ENCODE results near the gene FNDC4.
A peak's percentile ranks its signal among the peaks of the same experiment; 100 is the strongest.

FNDC4 gene

DNA sequence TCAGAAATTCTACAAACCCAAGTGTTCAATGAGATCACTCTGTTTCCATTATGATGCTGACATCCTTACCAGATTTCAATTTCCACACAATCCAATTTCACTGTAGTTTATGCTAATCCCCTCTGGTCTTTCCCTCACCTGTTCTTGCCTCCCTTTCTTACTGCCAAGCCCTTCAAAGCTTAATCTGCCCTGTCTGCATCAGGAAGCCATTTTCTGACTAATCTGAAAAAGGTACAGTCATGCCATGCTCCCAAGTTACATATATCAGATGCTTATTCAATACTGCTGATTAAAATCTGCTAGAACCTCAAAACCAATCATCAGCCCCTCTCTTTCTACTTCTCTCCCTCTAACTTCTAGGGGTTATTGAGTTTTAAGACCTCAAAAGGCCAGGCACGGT lies 43.9 kb downstream of the FNDC4 start:
- Histone ChIP-seq H3K36me3 (ENCODE audit: control insufficient read depth, insufficient read depth, low read length) (no peaks in the 10 kb centered on the region), H3K9me3 (ENCODE audit: control insufficient read depth, insufficient read depth, low read length) (no peaks in the 10 kb centered on the region), H3K27me3 (ENCODE audit: control insufficient read depth, insufficient read depth, low read length) (no peaks in the 10 kb centered on the region), H3K4me1 (ENCODE audit: control insufficient read depth, insufficient read depth, low read length) (no peaks in the 10 kb centered on the region), H3K27ac (ENCODE audit: low read length) (no peak overlapping the region), H3K4me3 (ENCODE audit: low read length) (no peak overlapping the region)
- DNase-seq (ENCODE audit: low read depth, low spot score), result no peak
- WGBS (ENCODE audit: insufficient coverage, insufficient read length), result no CpG with 5 or more reads among the region's 1 CpG

DNA sequence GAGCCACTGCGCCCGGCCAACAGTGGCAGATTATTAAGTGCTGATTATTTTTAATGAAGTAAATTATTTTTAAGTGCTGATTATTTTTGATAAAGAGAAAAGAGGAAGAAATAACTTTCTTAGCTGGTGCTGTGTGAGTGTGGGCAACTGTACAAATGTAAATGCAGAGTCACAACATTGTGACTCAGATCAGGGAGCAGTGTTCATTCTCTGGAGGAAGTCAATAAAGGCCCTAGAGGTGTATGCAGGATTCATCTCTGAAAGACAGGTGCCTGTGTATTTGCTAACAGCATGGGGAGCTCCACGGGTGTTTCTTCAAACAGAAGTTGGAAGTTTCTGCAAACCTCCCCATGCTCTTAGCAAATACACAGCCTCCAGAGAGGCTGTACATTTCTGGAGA lies 46.6 kb downstream of the FNDC4 start:
- Histone ChIP-seq H3K36me3 (ENCODE audit: control insufficient read depth, insufficient read depth, low read length) (no peaks in the 10 kb centered on the region; the same call in none of the 2 replicates), H3K9me3 (ENCODE audit: control insufficient read depth, insufficient read depth, low read length) (no peaks in the 10 kb centered on the region), H3K4me3 (ENCODE audit: low read length) (no peak overlapping the region), H3K4me1 (ENCODE audit: control insufficient read depth, insufficient read depth, low read length) (no peaks in the 10 kb centered on the region), H3K27me3 (ENCODE audit: control insufficient read depth, insufficient read depth, low read length) (no peaks in the 10 kb centered on the region), H3K27ac (ENCODE audit: low read length) (no peak overlapping the region)
- no peak for DNase-seq (ENCODE audit: low read depth, low spot score)
- no CpG with 5 or more reads among the region's 3 CpGs for WGBS (ENCODE audit: insufficient coverage, insufficient read length)

DNA sequence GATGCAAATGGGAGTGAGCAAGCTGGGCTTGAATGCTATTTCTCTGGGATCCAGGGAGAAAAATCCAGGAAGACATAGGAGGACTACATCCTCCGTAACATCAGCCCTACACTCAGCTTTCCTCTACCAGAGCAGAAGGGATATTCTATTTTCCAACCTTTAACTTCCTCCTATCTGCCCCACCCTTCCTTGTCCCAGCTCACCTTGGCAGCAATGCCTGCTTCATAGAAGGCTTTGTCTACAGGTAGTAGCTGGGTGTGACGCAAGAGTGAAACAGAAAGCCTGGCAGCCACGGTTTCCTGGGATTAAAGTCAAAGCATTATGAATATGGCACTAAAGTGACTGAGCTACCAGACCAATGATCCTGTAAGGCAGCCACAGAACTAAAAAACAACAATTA lies 48.9 kb downstream of the FNDC4 start:
- Histone ChIP-seq H3K27ac (ENCODE audit: low read length) (no peak overlapping the region), H3K4me3 (ENCODE audit: low read length) (no peak overlapping the region), H3K36me3 (ENCODE audit: control insufficient read depth, insufficient read depth, low read length) (peaks cover 1% of the 10 kb centered on the region), H3K4me1 (ENCODE audit: control insufficient read depth, insufficient read depth, low read length) (0 out of 2 replicates have a peak, but pooled peaks cover 2% of the 10 kb centered on the region), H3K27me3 (ENCODE audit: control insufficient read depth, insufficient read depth, low read length) (no peaks in the 10 kb centered on the region), H3K9me3 (ENCODE audit: control insufficient read depth, insufficient read depth, low read length) (no peaks in the 10 kb centered on the region)
- no CpG with 5 or more reads among the region's 3 CpGs for WGBS (ENCODE audit: insufficient coverage, insufficient read length)
- no peak for DNase-seq (ENCODE audit: low read depth, low spot score)

DNA sequence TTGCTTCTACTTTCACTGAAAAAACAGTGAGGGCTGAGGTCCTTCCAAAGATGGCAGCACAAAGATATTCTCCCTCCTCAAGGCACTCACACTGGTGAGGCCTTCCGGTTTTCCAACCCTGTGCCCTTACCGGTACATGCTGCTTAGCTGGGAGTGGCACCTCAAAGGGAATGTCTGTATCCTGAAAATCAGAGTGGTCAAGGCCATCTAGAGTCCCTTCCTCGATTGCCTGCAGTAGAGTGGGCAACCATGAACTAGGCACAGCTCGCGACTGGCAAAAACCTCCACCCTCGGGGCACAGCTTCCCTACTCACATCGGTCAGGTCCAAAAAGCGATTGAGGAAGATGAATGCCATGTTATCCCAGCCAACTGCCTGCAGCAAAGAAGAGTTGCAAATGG lies 49.4 kb downstream of the FNDC4 start:
- Histone ChIP-seq H3K4me1 (ENCODE audit: control insufficient read depth, insufficient read depth, low read length) (0 out of 2 replicates have a peak, but pooled peaks cover 2% of the 10 kb centered on the region), H3K36me3 (ENCODE audit: control insufficient read depth, insufficient read depth, low read length) (peaks cover 6% of the 10 kb centered on the region), H3K9me3 (ENCODE audit: control insufficient read depth, insufficient read depth, low read length) (no peaks in the 10 kb centered on the region), H3K27ac (ENCODE audit: low read length) (no peak overlapping the region), H3K4me3 (ENCODE audit: low read length) (no peak overlapping the region), H3K27me3 (ENCODE audit: control insufficient read depth, insufficient read depth, low read length) (no peaks in the 10 kb centered on the region)
- DNase-seq (ENCODE audit: low read depth, low spot score), result no peak
- WGBS (ENCODE audit: insufficient coverage, insufficient read length), result no CpG with 5 or more reads among the region's 8 CpGs

DNA sequence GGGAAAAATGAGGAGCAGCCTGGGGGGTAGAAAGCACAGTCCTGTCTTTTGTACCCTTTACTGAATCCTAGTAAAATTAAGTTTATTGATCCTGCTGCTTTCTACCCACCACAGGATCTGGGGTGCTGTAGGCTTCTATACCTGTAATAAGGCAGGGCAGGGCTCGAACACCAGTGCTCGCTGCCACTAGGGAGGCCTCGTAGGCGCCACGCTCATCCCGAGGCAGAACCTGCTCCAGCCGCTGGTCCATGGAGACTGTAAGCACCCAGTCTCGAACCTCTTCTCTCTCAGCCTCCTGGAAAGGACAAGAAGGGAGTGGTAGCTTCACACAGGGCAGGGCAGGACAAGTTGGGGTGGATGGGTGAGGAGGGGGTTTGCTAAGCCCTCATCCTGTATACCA lies 49.8 kb downstream of the FNDC4 start:
- Histone ChIP-seq H3K27ac (ENCODE audit: low read length) (no peak overlapping the region), H3K27me3 (ENCODE audit: control insufficient read depth, insufficient read depth, low read length) (no peaks in the 10 kb centered on the region), H3K4me1 (ENCODE audit: control insufficient read depth, insufficient read depth, low read length) (0 out of 2 replicates have a peak, but pooled peaks cover 2% of the 10 kb centered on the region), H3K4me3 (ENCODE audit: low read length) (no peak overlapping the region), H3K9me3 (ENCODE audit: control insufficient read depth, insufficient read depth, low read length) (no peaks in the 10 kb centered on the region), H3K36me3 (ENCODE audit: control insufficient read depth, insufficient read depth, low read length) (peaks cover 7% of the 10 kb centered on the region)
- no CpG with 5 or more reads among the region's 8 CpGs for WGBS (ENCODE audit: insufficient coverage, insufficient read length)
- DNase-seq (ENCODE audit: low read depth, low spot score), result no peak

DNA sequence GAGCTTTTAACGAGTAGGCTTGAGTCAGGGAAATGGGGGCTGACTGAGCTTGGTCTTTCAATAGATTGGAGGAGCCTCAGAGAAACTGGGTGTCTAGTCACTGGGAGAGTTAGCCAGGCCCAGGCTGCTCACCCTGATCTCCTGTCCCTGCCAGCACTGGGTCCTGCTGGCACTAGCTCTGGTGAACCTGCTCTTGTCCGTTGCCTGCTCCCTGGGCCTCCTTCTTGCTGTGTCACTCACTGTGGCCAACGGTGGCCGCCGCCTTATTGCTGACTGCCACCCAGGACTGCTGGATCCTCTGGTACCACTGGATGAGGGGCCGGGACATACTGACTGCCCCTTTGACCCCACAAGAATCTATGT lies 52.1 kb downstream of the FNDC4 start:
- Histone ChIP-seq H3K4me3 (ENCODE audit: low read length) (peak overlapping the region; percentile 50; the same call in 1 of the 2 replicates), H3K27ac (ENCODE audit: low read length) (no peak overlapping the region), H3K4me1 (ENCODE audit: control insufficient read depth, insufficient read depth, low read length) (0 out of 2 replicates have a peak, but pooled peaks cover 2% of the 10 kb centered on the region), H3K27me3 (ENCODE audit: control insufficient read depth, insufficient read depth, low read length) (no peaks in the 10 kb centered on the region), H3K9me3 (ENCODE audit: control insufficient read depth, insufficient read depth, low read length) (no peaks in the 10 kb centered on the region), H3K36me3 (ENCODE audit: control insufficient read depth, insufficient read depth, low read length) (peaks cover 7% of the 10 kb centered on the region)
- DNase-seq (ENCODE audit: low read depth, low spot score), result no peak
- no CpG with 5 or more reads among the region's 6 CpGs for WGBS (ENCODE audit: insufficient coverage, insufficient read length)

DNA sequence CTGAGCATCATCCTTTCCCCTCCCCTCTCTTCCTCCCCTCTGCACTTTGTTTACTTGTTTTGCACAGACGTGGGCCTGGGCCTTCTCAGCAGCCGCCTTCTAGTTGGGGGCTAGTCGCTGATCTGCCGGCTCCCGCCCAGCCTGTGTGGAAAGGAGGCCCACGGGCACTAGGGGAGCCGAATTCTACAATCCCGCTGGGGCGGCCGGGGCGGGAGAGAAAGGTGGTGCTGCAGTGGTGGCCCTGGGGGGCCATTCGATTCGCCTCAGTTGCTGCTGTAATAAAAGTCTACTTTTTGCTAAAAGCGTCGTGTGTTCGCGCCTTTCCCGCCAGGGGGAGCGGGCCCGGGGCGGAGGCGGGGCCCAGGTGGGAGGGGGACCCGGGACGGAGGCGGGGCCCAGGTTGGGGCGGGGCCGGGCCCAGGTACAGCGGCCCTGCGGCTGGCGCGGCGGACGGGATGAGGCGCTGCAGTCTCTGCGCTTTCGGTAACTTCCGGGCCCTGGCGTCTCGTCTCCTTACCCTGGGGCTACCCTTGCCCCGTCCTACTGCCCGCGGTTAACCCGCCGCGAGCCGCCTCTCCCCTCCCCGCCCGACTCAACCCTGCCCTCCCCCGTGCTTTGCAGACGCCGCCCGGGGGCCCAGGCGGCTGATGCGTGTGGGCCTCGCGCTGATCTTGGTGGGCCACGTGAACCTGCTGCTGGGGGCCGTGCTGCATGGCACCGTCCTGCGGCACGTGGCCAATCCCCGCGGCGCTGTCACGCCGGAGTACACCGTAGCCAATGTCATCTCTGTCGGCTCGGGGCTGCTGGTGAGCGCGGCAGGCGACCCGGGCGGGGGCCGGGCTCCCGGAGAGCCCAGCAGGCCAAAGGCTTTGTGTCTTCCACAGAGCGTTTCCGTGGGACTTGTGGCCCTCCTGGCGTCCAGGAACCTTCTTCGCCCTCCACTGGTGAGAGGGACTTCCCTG lies 52.8 kb downstream of the FNDC4 start, which contains the start of gene KRTCAP3:
Gene KRTCAP3 (plus strand): TSS at position 424 of the 962 bp plus-strand sequence. CDS start 32 bp downstream, at position 456.
- Histone ChIP-seq H3K4me1 (ENCODE audit: control insufficient read depth, insufficient read depth, low read length) (0 out of 2 replicates have a peak, but pooled peaks cover 2% of the 10 kb centered on the region), H3K36me3 (ENCODE audit: control insufficient read depth, insufficient read depth, low read length) (peaks cover 7% of the 10 kb centered on the region), H3K27me3 (ENCODE audit: control insufficient read depth, insufficient read depth, low read length) (no peaks in the 10 kb centered on the region), H3K4me3 (ENCODE audit: low read length) (peak within 1 kb of the TSS; percentile 50), H3K27ac (ENCODE audit: low read length) (no peak within 1 kb of the TSS), H3K9me3 (ENCODE audit: control insufficient read depth, insufficient read depth, low read length) (no peaks in the 10 kb centered on the region)
- peak; percentile 54 for DNase-seq (ENCODE audit: low read depth, low spot score)
- no CpG with 5 or more reads among the region's 80 CpGs for whole genome bisulfite sequencing (ENCODE audit: insufficient coverage, insufficient read length)
